PC-3 (cell line): Measurements from ENCODE around the gene DYNLT2. TPM values are rescaled to one million over a fixed set of nuclear protein-coding genes. Genes with fewer than 3 reads are reported as not detected.

Experiments used
- ATAC-seq: fragments of 200-7000 bp; cut with Tn5 transposase; 2 replicates; pipeline ENCODE4 v1.9.1; 2020; ENCODE audit warnings: mild to moderate bottlenecking, moderate library complexity
- BruUV-seq: library from RNA; stranded (reverse); fragments of 400-500 nt; replicated peaks from 2 replicates; lab custom pipeline; 2021; lab: Mats Ljungman, UMichigan
- CTCF ChIA-PET: fragments of 300-600 bp; sonication (Branson Sonifier 250); formaldehyde crosslinking; loops from one replicate; lab custom pipeline; 2022; ENCODE audit warnings: antibody characterized with exemption; lab: Charles Lee
- POLR2A ChIA-PET: fragments of 300-600 bp; sonication (Branson Sonifier 250); formaldehyde crosslinking; loops from one replicate; lab custom pipeline; 2022; ENCODE audit warnings: antibody characterized with exemption; ENCODE audit not compliant: unreplicated experiment; lab: Charles Lee
- DNase-seq: peaks from one replicate; pipeline ENCODE4 v3.0.0-alpha.2; 2015
- H2AFZ ChIP-seq: fragments of 300-600 bp; sonication (generic); 2 replicates; pipeline ENCODE4 v1.6.0; 2016; ENCODE audit warnings: antibody characterized with exemption, low read length
- H3F3A ChIP-seq: fragments of 300-600 bp; sonication (generic); one replicate; pipeline ENCODE4 v1.6.0; 2017; ENCODE audit warnings: antibody characterized with exemption, low read length, control low read depth, mild to moderate bottlenecking; ENCODE audit not compliant: unreplicated experiment
- H3K27ac ChIP-seq: fragments of 300-600 bp; sonication (generic); 2 replicates; pipeline ENCODE4 v1.5.1; 2016; ENCODE audit warnings: mild to moderate bottlenecking, low read length
- H3K27me3 ChIP-seq: fragments of 300-600 bp; sonication (generic); 2 replicates; pipeline ENCODE4 v1.6.1; 2016; ENCODE audit warnings: low read length, mixed read lengths
- H3K36me3 ChIP-seq: fragments of 300-600 bp; sonication (generic); 2 replicates; pipeline ENCODE4 v1.6.1; 2016; ENCODE audit warnings: low read depth, mixed run types, low read length, mixed read lengths
- H3K4me1 ChIP-seq: fragments of 300-600 bp; sonication (generic); 2 replicates; pipeline ENCODE4 v1.5.1; 2016; ENCODE audit warnings: low read length; ENCODE audit not compliant: insufficient read depth
- H3K4me2 ChIP-seq: fragments of 300-600 bp; sonication (generic); 2 replicates; pipeline ENCODE4 v1.6.0; 2016; ENCODE audit warnings: low read length
- H3K4me3 ChIP-seq: fragments of 300-600 bp; sonication (generic); 2 replicates; pipeline ENCODE4 v1.5.1; 2016; ENCODE audit warnings: mild to moderate bottlenecking, low read length, mixed read lengths
- H3K79me2 ChIP-seq: fragments of 300-600 bp; sonication (generic); 2 replicates; pipeline ENCODE4 v1.6.1; 2017; ENCODE audit warnings: low read length, mixed read lengths
- H3K9ac ChIP-seq: fragments of 300-600 bp; sonication (generic); 2 replicates; pipeline ENCODE4 v1.6.0; 2016; ENCODE audit warnings: mild to moderate bottlenecking, low read length
- H3K9me2 ChIP-seq: fragments of 300-600 bp; sonication (generic); replicated peaks from 2 replicates; pipeline ENCODE4 v1.6.1; 2016; ENCODE audit warnings: mixed run types, low read length, mixed read lengths
- H3K9me3 ChIP-seq: fragments of 300-600 bp; sonication (generic); 2 replicates; pipeline ENCODE4 v1.6.1; 2016; ENCODE audit warnings: low read length, mixed read lengths
- H4K20me1 ChIP-seq: fragments of 300-600 bp; sonication (generic); 2 replicates; pipeline ENCODE4 v1.6.1; 2016; ENCODE audit warnings: low read length, mixed read lengths
- CTCF ChIP-seq: fragments of 300-600 bp; sonication (generic); conservative IDR thresholded peaks from 2 replicates; pipeline ENCODE4 v1.5.1; 2017; ENCODE audit warnings: antibody characterized with exemption, low read depth, mild to moderate bottlenecking, low read length
- EZH2 ChIP-seq: fragments of 300-600 bp; sonication (generic); IDR thresholded peaks from one replicate; pipeline ENCODE4 v1.6.1; 2017; ENCODE audit warnings: antibody characterized with exemption, mild to moderate bottlenecking, low read length; ENCODE audit not compliant: unreplicated experiment
- EZH2phosphoT487 ChIP-seq: fragments of 300-600 bp; sonication (generic); IDR thresholded peaks from 2 replicates; pipeline ENCODE4 v1.6.1; 2018; ENCODE audit warnings: mild to moderate bottlenecking, antibody characterized with exemption, low read length, borderline replicate concordance
- intact Hi-C: fragments of 100-400 bp; cut with micrococcal nuclease; formaldehyde crosslinking; loops from 2 replicates; pipeline ENCODE4 v1.9.0; 2023
- total RNA-seq: library from RNA; depleted of rRNA; stranded (reverse); fragments of >200 nt; gene quantifications from 2 replicates; pipeline ENCODE4 v1.2.3, GENCODE V29; 2014

The DYNLT2 gene
- total RNA-seq, 1 experiment from 2014 or later: 0.51 TPM

GRCh38 chr6:169783401-169783800 lies 32.0 kb upstream of the DYNLT2 start:
- CTCF ChIA-PET: no interaction called here
- Histone ChIP-seq H3F3A (no peaks in the 10 kb centered on the region), H3K27ac (no peak overlapping the region), H2AFZ (no peak overlapping the region), H3K9me2 (no peaks in the 10 kb centered on the region), H3K27me3 (no peaks in the 10 kb centered on the region), H3K9me3 (no peaks in the 10 kb centered on the region), H3K9ac (no peak overlapping the region), H3K79me2 (no peaks in the 10 kb centered on the region), H4K20me1 (no peaks in the 10 kb centered on the region), H3K36me3 (no peaks in the 10 kb centered on the region), H3K4me2 (no peak overlapping the region), H3K4me3 (no peak overlapping the region), H3K4me1 (no peaks in the 10 kb centered on the region)
- no peak for DNase-seq
- no TSS peak for BruUV-seq
- intact Hi-C loops: no loop called here
- no peak for ATAC-seq
- TF ChIP-seq EZH2 (no peak), CTCF (no peak), EZH2phosphoT487 (no peak)
- POLR2A ChIA-PET: no interaction called here

- H3K4me1 ChIP-seq: no peaks in the 10 kb centered on the region
- POLR2A ChIA-PET: no interaction called here
- no peak overlapping the region for H3K4me2 ChIP-seq
- DNase-seq (no peak), ATAC-seq (no peak)
- H3K4me3 ChIP-seq: no peak overlapping the region
- no peak overlapping the region for H3K27ac ChIP-seq
- H3K36me3 ChIP-seq: 0 out of 2 replicates have a peak, but pooled peaks cover under 1% of the 10 kb centered on the region
- no peaks in the 10 kb centered on the region for H3F3A ChIP-seq
- no peaks in the 10 kb centered on the region for H3K9me2 ChIP-seq
- no peaks in the 10 kb centered on the region for H3K79me2 ChIP-seq
- no peaks in the 10 kb centered on the region for H3K27me3 ChIP-seq
- CTCF ChIA-PET: no interaction called here
- no peaks in the 10 kb centered on the region for H3K9me3 ChIP-seq
- no peak overlapping the region for H3K9ac ChIP-seq
- H2AFZ ChIP-seq: no peak overlapping the region
- H4K20me1 ChIP-seq: no peaks in the 10 kb centered on the region
- TF ChIP-seq CTCF (no peak), EZH2 (no peak)
- BruUV-seq: no TSS peak
- intact Hi-C loops: no loop called here
Observed at GRCh38 chr6:169782966-169783365, 31.6 kb upstream of the DYNLT2 start.

DNA sequence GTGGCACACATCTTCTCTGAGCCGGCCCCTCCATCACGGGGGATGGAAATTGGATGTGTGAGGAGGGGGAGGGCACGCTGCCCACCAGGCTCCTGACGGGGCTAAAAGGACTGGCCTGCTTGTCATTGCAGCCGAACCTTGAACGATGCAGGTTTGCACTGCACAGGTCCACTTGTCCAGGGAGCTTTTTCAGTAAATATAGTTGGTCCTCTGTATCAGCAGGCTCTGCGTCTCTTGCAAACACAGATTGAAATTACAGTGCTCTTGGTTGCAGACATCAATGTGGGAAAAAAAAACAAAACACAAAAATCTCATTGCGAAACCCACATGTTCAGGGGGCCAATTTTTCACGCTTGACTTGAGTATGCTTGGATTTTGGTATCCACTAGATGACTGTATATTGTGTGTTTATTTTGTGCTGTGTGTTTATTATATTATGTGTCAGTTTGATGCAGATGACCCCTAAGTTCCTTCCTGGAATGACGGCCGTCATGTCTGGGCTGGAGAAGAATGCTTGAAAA lies 29.3 kb upstream of the DYNLT2 start:
- H2AFZ ChIP-seq: no peak overlapping the region
- no peaks in the 10 kb centered on the region for H3K4me1 ChIP-seq
- H3K27me3 ChIP-seq: no peaks in the 10 kb centered on the region
- no peak overlapping the region for H3K9ac ChIP-seq
- POLR2A ChIA-PET: no interaction called here
- no peak for DNase-seq
- no peak overlapping the region for H3K27ac ChIP-seq
- H3F3A ChIP-seq: no peaks in the 10 kb centered on the region
- no peaks in the 10 kb centered on the region for H4K20me1 ChIP-seq
- intact Hi-C loops: no loop called here
- no peak overlapping the region for H3K4me2 ChIP-seq
- H3K36me3 ChIP-seq: 0 out of 2 replicates have a peak, but pooled peaks cover 3% of the 10 kb centered on the region
- H3K9me3 ChIP-seq: no peaks in the 10 kb centered on the region
- no peak for ATAC-seq
- no peaks in the 10 kb centered on the region for H3K79me2 ChIP-seq
- CTCF ChIA-PET: interaction anchor here (0.6 kb wide), 1 partner anchor 512 kb away, joined by 4 read pairs; no protein-coding TSS in a partner anchor
- no peaks in the 10 kb centered on the region for H3K9me2 ChIP-seq
- H3K4me3 ChIP-seq: no peak overlapping the region
- no TSS peak for BruUV-seq
- TF ChIP-seq EZH2 (no peak), EZH2phosphoT487 (no peak), CTCF (no peak)
